Upper lobe of left lung (tissue), 4 donors: ENCODE results near the gene HAL.

Experiments
- CTCF ChIP-seq, 6 experiments: fragments of 450-650 bp in 4 of 6; fragments of 200-600 bp in 2 of 6; sonication (generic) in 2 of 6; IDR thresholded peaks; one replicate each; pipeline ENCODE4 v1.5.1; 2016 to 2019; ENCODE audit warnings: antibody characterized with exemption in 6 of 6
- POLR2A ChIP-seq, 4 donors: fragments of 450-650 bp; IDR thresholded peaks; one replicate each; pipeline ENCODE4 v1.5.1; 2016 to 2017; ENCODE audit warnings: antibody characterized with exemption in 4 of 4, mild to moderate bottlenecking in 2 of 4
- POLR2AphosphoS5 ChIP-seq, 2 donors: sonication (generic); formaldehyde crosslinking; IDR thresholded peaks; one replicate each; pipeline ENCODE4 v1.5.1; 2017; ENCODE audit warnings: antibody characterized with exemption in 2 of 2

GRCh38 chr12:96036765-96037455 is 40.8 kb upstream of the HAL start:
- no peak for TF ChIP-seq POLR2AphosphoS5 (IDR thresholded peaks at IDR 0.05)
- TF ChIP-seq CTCF (IDR thresholded peaks at IDR 0.05), result no peak
- TF ChIP-seq POLR2A (IDR thresholded peaks at IDR 0.05), result no peak
